ENCODE results near the gene ZBTB20.

- no peak for TF ChIP-seq POLR2A (IDR thresholded peaks at IDR 0.05)
- no peak for TF ChIP-seq CTCF (IDR thresholded peaks at IDR 0.05)
Observed at GRCh38 chr3:114739627-114740026, 407.5 kb downstream of the ZBTB20 start.

All from thyroid gland (tissue), 4 donors.